Ovary (tissue), 10 donors: Measurements from ENCODE around the gene APBA3. TPM values are rescaled to one million over a fixed set of nuclear protein-coding genes. Genes with fewer than 3 reads are reported as not detected.

ENCODE experiments used
- DNase-seq, 5 donors: peaks; one replicate each; pipeline ENCODE4 v3.0.0-alpha.2; 2019 to 2020
- H3K27ac ChIP-seq, 2 donors: fragments of 200-600 bp; one replicate each; pipeline versions ENCODE4 v1.5.1 to v1.8.0; 2019 to 2022
- H3K27me3 ChIP-seq: fragments of 200-600 bp; one replicate; pipeline ENCODE4 v1.8.0; 2022
- H3K36me3 ChIP-seq: fragments of 200-600 bp; sonication (generic); one replicate; pipeline ENCODE4 v1.5.1; 2019
- H3K4me1 ChIP-seq: one replicate; pipeline ENCODE4 v1.8.1; 2013; ENCODE audit warnings: mild to moderate bottlenecking, moderate library complexity; ENCODE audit not compliant: insufficient read depth
- H3K4me3 ChIP-seq: fragments of 200-600 bp; sonication (generic); one replicate; pipeline ENCODE4 v1.5.1; 2017
- H3K9me3 ChIP-seq, 2 donors: fragments of 200-600 bp in 1 of 2; sonication (generic) in 1 of 2; one replicate each; pipeline versions ENCODE4 v1.5.1 to v1.8.1; 2013 to 2019; ENCODE audit warnings: mild to moderate bottlenecking in 1 of 2, moderate library complexity in 1 of 2
- CTCF ChIP-seq, 3 donors: fragments of 450-650 bp in 2 of 3; fragments of 200-600 bp in 1 of 3; IDR thresholded peaks; one replicate each; pipeline versions ENCODE4 v1.5.1 to v1.8.0; 2016 to 2022; ENCODE audit warnings: antibody characterized with exemption in 3 of 3, mild to moderate bottlenecking in 1 of 3
- EP300 ChIP-seq: sonication (generic); formaldehyde crosslinking; IDR thresholded peaks from one replicate; pipeline ENCODE4 v1.6.1; 2017; ENCODE audit warnings: antibody characterized with exemption
- POLR2A ChIP-seq: fragments of 450-650 bp; IDR thresholded peaks from one replicate; pipeline ENCODE4 v1.6.1; 2017; ENCODE audit warnings: antibody characterized with exemption, mild to moderate bottlenecking, moderate library complexity
- WGBS, 3 donors: extraction: QIAGEN DNeasy Blood & Tissue Kit in 1 of 3; methylation state at CpG; one replicate each; pipeline versions ENCODE4 v1.1.5 to v1.1.7; 2013 to 2017; 5-methylcytosine and 5-hydroxymethylcytosine counted together
- intact Hi-C, 4 donors: fragments of 100-400 bp; cut with DNase I; formaldehyde crosslinking; loops; one replicate each; pipeline versions ENCODE4 v1.11.0 to v1.15.1; 2022 to 2023
- long read RNA-seq, 3 donors: library from polyadenylated mRNA in 2 of 3; unstranded in 2 of 3; transcript quantifications; one replicate each; pipeline ENCODE4 v2.0.0 and lab custom pipeline, GENCODE V29; 2021 to 2026
- polyA plus RNA-seq, 2 donors: library from polyadenylated mRNA; stranded (reverse); fragments of 200-250 nt in 1 of 2; fragments of 350-450 nt in 1 of 2; fragmentation: Illumina TruSeq in 1 of 2; extraction: RNeasy Lipid Tissue Mini Kit (QIAGEN cat#74804) in 1 of 2; gene quantifications; one replicate each; pipeline ENCODE4 v1.2.3, GENCODE V29; 2013 to 2014
- total RNA-seq, 7 donors: library from RNA; depleted of rRNA in 2 of 7; stranded (reverse); fragments of >200 nt in 2 of 7; fragmentation: NEBNext Ultra II Directional in 3 of 7; extraction: Animal tissue kit (Norgen Biotek cat#: 25700) in 3 of 7; gene quantifications; one replicate each; pipeline versions ENCODE4 v1.1.0 to v1.2.4, GENCODE V29; 2016 to 2023
- donor health status: DM: no; HTN: no; CAD: no; lungs with moderate emphysema.
- donor health status: DM: no; HTN: no; CAD: no.
- donor health status: Bipolar disorder and iron deficiency.
- donor health status: DM: yes; HTN: yes; CAD: no.
- donor health status: DM: no; HTN: no; CAD: no.
- donor health status: DM: yes; HTN: yes; CAD: no.

APBA3 gene, protein sequence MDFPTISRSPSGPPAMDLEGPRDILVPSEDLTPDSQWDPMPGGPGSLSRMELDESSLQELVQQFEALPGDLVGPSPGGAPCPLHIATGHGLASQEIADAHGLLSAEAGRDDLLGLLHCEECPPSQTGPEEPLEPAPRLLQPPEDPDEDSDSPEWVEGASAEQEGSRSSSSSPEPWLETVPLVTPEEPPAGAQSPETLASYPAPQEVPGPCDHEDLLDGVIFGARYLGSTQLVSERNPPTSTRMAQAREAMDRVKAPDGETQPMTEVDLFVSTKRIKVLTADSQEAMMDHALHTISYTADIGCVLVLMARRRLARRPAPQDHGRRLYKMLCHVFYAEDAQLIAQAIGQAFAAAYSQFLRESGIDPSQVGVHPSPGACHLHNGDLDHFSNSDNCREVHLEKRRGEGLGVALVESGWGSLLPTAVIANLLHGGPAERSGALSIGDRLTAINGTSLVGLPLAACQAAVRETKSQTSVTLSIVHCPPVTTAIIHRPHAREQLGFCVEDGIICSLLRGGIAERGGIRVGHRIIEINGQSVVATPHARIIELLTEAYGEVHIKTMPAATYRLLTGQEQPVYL
- total RNA-seq = 10 to 100 TPM; 18.1 to 25.4 (median 21.5) TPM
- polyA plus RNA-seq = 10 to 100 TPM in 1 of 2 donors, under 1 TPM in 1; 0.88 to 19.9 TPM
- long read RNA-seq, donor 1, transcript APBA3-207 (2 exons, 575 nt) = minor isoform, 5 of 106 reads
- long read RNA-seq, donor 1, transcript APBA3-201 (11 exons, 2,075 nt) = major isoform, 69 of 106 reads
- long read RNA-seq, donor 1, partial matches to known transcripts = 7 of 106 reads
- long read RNA-seq, donor 1, other reads (novel, unspliced or antisense) = 25 of 106 reads
- long read RNA-seq, donor 2, partial matches to known transcripts = 0 of 2 reads
- long read RNA-seq, donor 2, other reads (novel, unspliced or antisense) = 0 of 2 reads
- long read RNA-seq, donor 3, full-length matches to known transcripts = 20 of 43 reads
- long read RNA-seq, donor 3, partial matches to known transcripts = 12 of 43 reads
- long read RNA-seq, donor 3, other reads (novel, unspliced or antisense) = 11 of 43 reads

DNA sequence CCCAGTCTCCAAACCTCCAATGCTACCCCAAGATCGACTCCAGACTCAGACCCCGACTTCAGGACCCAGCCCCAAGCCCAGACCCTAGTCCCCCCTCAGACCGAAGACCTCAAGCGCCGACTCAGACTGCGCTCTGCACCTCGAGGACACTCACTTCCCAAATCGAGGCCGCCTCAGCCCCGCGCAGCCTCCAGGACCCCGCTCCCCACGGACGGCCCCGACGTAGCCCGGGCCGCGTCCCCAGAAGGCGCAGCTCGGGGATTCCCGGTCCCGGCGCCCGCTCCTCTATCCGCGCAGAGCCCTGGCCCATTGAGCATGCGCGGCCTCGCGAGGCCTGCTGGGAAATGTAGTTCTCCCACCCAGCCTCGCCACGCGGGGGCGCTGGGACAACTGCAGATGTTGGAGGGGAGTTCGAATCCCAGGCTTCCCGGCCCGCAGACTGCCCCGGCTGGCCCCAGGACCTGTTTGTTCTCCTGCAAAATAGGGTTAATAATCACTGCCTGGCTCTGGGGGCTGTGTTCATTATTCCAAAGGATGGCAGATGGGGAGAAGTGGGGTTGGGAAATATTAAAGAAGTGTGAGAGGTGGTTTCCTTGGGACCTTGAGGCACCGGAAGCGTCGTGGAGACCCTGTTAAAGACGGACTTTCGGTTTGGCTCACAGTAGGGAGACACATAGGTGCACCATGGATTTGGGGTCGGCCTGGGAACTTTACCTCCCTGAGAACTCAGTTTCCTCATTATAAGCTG, at the start of gene APBA3:
Gene APBA3 (minus strand): TSS at position 311 of the 748 bp plus-strand sequence. CDS start 1,428 bp downstream, outside the sequence.
- H3K36me3 ChIP-seq = no peaks in the 10 kb centered on the region

GRCh38 chr19:3810708-3811355, 49.3 kb upstream of the APBA3 start:
- TF ChIP-seq POLR2A (no peak), EP300 (no peak), CTCF (IDR thresholded peaks at IDR 0.05) (no peak)
- no peak overlapping the region for H3K4me3 ChIP-seq
- no peak for DNase-seq
- no peak overlapping the region for H3K27ac ChIP-seq
- 69 to 82% (median 73%) methylated on average over 37 to 38 of the region's 38 CpGs for WGBS, 3 donors
- no peaks in the 10 kb centered on the region for H3K27me3 ChIP-seq
- H3K36me3 ChIP-seq = no peaks in the 10 kb centered on the region
- H3K9me3 ChIP-seq = no peaks in the 10 kb centered on the region
- intact Hi-C loops = no loop called here
- H3K4me1 ChIP-seq = no peaks in the 10 kb centered on the region

More for the DNA sequence above, at the start of gene APBA3:
- H3K4me3 ChIP-seq = peak within 1 kb of the TSS; percentile 94
- no peak for TF ChIP-seq EP300
- TF ChIP-seq CTCF (IDR thresholded peaks at IDR 0.05) = peak; percentile 45 to 86 (median 83)
- peak; percentile 71 for TF ChIP-seq POLR2A
- H3K27ac ChIP-seq = peak within 1 kb of the TSS; percentile 95 to 98
- H3K9me3 ChIP-seq = no peaks in the 10 kb centered on the region
- DNase-seq = peak; percentile 89 to 96 (median 95)
- H3K4me1 ChIP-seq = peaks cover 3% of the 10 kb centered on the region
- 2 to 4% (median 2%) methylated on average over 45 of the region's 45 CpGs for WGBS, 3 donors
- H3K27me3 ChIP-seq = no peaks in the 10 kb centered on the region
- intact Hi-C loops = no loop called here

GRCh38 chr19:3809881-3810707, 48.6 kb upstream of the APBA3 start:
- no peak overlapping the region for H3K27ac ChIP-seq
- H3K9me3 ChIP-seq = no peaks in the 10 kb centered on the region
- TF ChIP-seq EP300 (no peak), CTCF (IDR thresholded peaks at IDR 0.05) (no peak), POLR2A (no peak)
- DNase-seq = no peak
- no peak overlapping the region for H3K4me3 ChIP-seq
- H3K36me3 ChIP-seq = no peaks in the 10 kb centered on the region
- no peaks in the 10 kb centered on the region for H3K4me1 ChIP-seq
- 64 to 74% (median 65%) methylated on average over 19 to 26 of the region's 26 CpGs for WGBS, 3 donors
- intact Hi-C loops = no loop called here
- H3K27me3 ChIP-seq = no peaks in the 10 kb centered on the region
